ENCODE measurements around the gene SV2B.

DNA sequence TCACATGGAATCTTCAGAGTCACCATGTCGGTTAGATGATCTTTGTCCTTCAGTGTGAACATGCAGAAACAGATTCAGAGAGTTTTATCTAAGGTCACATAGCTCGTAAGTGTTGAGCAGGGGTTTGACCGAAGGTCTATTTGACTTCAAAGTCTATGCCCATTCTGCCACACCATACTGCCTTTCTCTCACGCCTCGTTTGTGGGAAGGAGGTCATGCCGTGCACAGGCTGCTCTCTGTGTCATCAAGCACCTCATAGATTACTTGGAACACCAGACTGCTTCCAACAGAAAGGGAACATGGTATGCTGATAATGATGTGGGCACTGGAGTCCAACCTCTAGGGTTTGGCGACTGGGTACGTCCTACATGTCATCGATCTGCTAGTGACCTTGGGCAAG is 128.8 kb downstream of the SV2B start:
- no peak for TF ChIP-seq POLR2AphosphoS5 (IDR thresholded peaks at IDR 0.05; ENCODE audit: low read depth, low read length)
- TF ChIP-seq SIN3A (IDR thresholded peaks at IDR 0.05; ENCODE audit: borderline replicate concordance, insufficient read depth, low read length), result no peak

All from PFSK-1 (cell line).